ENCODE results near the gene CYBC1.
"Not testable (repeated sequence)": the region's sequence is repeated elsewhere in the genome, so short reads cannot be mapped to it uniquely, and the experiment has no call there.

Gene CYBC1

DNA sequence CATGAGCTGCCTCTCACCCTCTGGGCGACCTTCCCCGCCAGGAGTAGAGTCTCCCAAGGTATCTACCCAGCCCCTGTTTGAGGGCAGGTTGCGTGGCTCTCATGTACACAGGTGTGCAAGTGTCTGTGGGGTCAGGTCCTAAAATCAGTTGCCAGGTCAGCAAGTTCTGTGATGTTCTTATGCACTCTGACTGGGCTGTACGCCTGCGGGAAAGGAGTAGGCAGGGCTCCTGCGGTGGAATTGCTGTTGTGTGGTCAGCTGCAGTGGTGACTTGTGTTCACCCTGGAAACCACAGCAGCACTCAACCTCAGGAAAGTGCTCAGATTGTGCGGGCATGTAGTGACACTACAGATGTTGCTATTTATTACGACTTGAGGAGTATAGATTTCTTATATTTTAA lies 27.4 kb upstream of the CYBC1 start:
- no peak for DNase-seq (ENCODE audit: low read depth)

DNA sequence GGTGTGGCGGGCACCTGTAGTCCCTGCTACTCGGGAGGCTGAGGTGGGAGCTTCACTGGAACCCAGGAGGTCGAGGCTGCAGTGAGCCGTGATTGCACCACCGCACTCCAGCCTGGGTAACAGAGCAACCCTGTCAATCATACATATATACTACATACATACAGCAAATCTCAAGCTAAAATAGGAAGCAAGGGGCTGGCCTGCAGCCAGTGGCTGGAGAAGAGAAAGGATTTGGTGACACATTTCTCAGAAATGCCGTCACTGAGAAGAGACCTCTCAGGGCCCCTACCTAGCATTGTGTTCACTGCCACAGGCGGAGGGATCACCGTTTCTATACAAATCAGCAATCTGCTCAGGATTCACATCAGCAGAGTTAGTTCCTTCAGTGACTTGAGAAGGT lies 24.9 kb upstream of the CYBC1 start:
- DNase-seq (ENCODE audit: low read depth): no peak

DNA sequence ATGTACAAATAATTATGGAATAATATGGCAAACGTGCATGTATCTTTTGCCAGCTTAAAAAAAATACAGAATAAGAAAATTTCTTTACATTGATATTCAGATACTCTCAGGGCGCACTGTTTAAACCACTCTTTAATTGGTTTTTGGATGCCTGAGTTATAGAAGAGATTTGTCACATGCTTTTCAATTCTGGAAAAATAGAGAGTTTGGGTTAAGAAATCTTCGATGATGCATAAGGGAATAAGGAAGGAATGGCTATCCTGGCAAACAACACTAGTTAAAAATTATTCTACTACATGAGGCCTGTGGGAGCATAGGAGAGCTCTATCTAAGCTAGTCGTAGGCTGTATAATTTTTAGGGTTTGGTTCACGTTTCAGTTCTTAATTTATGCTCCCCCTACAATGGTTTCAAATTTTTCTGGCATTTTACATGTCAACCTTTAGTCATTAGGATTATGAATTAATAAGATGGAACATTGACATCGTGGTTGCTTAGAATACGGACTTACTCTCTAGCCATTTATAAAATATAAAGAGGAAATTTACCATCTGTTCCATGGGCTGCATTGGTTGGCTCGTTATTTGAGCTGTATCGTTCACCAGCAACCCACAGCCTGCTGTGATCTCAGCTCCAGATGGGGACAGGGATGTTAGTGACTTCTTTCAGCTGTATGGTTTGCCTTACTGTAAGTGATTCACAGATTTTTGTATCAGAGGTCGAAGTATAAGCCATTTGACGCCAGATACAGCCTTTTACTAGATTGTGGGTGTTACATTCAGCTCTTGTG lies 23.9 kb upstream of the CYBC1 start:
- no peak for DNase-seq (ENCODE audit: low read depth)

DNA sequence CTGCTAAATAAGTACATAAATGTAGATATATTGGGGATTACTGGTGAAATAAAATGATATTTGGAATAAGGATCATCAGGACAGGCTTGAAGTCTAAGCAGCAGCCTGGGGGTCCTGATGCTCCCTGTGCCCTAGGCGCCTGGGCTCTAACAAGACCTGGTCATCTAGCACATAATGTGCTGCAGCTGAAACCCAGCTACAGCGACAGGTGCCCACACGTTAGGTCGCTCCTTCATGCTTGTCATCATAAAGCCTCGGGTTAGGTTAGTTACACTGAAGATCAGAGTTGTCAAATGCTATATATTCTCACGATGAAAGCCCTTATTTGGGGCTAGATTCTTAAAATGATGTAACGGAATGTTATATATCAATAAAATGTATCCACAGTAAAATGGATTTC lies 19.5 kb upstream of the CYBC1 start:
- no peak for DNase-seq (ENCODE audit: low read depth)

DNA sequence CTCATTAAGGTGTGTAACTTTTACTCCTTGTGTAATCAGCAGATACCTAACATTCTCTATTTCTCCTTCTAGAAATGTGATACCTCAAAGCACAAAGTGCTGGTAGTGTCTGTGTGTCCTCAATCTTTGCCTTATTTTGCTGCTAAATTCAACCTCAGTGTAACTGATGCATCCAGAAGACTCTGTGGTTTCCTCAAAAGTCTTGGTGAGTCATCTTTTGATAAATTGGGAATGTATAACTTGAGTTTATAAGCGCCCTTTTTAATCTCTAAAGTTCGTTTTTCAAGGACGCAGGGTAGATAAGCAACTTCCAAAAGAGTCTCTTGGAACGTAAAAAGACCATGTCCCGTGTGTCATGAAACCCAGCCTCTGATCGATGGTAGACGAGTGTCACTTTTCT lies 18.1 kb upstream of the CYBC1 start:
- DNase-seq (ENCODE audit: low read depth): no peak

DNA sequence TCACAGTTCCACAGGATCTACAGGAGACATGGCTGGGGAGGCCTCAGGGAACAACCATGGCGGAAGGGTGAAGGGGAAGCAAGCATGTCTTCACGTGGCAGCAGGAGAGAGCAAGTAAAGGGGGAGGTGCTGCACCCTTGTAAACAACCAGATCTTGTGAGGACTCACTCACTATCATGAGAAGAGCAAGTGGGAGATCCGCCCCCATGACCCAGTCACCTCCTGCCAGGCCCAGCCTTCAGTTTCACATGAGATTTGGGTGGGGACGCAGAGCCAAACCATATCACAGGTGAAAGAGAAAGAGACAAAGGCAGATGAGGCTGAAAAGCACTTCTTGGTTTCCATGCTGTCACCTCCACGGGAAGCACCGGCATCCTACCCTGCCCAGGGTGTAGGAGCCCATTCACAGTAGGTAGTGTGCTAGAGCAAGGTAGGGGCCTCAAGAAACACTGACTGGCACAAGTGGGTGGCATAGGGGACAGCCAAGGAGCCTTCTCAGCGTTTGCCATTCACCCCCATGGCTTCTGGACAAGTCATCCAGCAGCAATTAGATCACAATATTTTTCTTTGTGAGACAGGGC lies 14.6 kb upstream of the CYBC1 start:
- DNase-seq (ENCODE audit: low read depth): no peak

DNA sequence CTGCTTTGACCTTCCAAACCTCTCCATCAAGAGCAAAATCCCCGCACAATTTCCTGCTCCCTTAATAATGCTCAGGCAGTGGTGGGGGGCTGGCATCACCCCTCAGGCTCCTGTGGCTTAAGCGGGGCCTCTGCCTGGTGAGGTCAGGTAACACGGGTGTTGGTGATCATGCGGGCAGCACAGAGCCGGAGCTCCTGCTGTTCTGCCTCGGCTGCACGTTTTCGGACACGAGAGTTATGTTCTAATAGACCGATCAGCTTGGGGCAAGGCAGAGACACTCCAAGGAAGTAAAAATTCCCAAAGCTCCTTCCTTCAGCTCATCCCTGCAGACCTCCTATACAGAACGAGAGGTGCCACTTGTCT lies 14.0 kb upstream of the CYBC1 start:
- no peak for DNase-seq (ENCODE audit: low read depth)

DNA sequence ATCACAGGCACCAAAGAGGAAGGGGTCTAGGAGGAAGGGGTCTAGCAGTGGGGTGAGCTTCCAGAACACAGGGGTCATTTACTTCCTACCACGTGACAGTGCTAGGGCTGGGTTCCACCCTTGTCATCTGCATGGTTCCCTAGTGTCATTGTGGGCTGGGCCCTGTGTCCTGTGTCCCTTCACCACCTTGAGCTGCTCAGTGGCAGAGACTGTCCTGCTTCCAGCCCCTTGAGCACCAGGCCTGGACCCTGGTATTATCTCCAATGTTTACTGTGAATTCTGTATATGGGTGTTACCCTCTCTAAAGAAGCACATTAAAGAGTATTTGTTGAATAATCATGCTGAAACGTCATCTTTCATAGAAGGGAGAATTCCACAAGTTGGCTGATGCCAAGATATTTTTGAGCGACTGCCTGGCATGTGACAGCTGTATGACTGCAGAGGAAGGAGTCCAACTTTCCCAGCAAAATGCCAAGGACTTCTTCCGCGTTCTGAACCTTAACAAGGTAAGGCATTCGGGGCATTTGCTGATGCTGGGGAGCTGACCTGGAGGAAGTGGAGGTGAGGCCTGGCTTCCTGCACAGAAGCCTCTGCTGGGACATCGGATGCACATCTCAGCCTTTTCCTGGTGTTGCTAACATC lies 13.5 kb upstream of the CYBC1 start:
- DNase-seq (ENCODE audit: low read depth): no peak

DNA sequence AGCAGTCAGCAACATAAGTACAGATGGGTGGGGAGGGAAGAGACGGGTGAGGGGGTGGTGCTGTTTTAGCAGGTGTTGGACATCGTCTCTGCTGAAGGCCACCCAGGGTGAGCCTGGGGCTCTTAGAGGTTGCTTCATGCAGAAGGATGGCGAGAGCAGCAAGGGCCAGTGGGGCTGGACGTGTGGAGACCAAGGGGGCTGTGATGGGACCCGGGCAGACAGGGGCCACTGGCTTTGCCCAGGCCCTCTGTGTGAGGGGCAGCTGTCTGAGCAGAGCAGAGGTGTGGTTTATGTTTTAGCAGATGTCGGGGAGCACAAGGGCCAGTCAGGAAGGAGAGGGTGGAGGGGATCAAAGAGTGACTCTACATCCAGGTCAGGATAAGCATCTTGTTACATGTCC lies 12.8 kb upstream of the CYBC1 start:
- no peak for DNase-seq (ENCODE audit: low read depth)

DNA sequence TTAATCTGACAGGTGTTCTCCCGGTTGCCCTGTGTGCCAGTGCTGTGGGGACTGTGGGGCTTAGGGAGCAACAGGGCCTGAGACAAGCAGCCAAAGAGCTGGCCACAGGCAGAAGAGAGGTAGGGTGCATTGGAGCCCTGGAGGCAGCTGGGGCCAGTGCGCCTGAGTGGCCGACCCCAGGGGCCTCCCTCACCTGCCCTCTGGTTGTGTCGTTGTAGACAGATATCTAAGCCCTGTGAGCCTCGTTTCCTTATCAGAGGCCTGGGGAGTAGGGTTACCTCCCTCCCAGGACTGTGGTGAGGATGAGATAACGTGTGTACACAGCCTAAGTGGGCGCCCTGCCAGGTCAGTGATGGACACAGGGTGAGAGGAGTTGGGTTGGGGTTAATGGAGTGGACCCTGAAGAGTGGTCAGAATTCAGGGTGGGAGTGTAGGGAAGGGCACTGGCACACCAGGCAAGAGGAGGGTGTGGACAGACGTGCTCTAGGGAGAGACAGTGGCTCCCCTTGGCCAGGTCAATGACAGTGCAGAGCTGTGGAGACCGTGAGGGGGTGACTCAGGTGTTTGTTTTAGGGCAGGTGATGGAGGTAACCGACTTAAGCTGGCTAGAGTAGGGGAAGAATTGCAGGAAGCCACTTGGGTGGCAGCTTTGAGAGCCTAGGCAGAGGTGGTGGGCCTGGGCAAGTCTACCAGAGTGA lies 11.4 kb upstream of the CYBC1 start:
- DNase-seq (ENCODE audit: low read depth): no peak

DNA sequence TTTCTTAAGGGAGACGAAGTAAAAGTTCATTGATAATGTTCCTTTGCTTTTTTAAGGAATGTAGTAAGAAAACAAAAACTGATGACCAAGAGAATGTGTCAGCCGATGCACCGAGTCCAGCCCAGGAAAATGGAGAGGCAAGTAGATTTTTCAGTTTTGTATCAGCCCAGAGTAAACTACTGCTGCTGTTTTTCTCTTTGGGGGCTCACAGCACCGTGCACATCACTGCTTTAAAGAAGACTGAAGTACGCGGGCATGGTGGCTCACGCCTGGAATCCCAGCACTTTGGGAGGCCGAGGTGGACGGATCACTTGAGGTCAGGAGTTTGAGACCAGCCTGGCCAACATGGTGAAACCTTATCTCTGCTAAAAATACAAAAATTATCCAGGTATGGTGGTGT lies 9.4 kb upstream of the CYBC1 start:
- DNase-seq (ENCODE audit: low read depth): not testable (repeated sequence)

DNA sequence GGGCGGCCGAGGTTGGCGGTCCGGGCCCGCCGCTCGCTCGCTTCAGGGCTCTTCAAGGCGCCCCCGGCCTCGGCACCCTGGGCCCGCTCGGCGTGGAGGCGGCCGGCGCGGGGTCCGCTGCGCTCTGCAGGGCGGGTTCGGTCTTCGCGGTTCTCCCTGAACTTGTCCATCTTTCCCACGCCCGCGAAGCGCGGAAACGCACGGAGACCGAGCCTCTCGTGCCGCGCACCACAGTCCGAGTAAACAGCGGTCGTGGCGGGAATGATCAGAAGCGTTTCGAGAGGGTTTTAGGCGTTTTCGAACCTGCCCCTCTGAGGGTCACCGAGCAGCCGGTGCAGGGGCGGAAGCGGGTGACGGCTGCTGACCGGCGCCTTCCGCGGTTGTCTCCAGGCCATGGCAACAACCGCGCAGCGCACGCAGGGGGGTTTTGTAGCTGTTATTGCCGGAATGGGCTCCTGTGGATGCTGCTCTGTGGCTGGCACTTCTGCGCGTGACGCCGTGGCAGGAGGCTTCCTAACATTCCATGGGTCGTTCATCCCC lies 8.4 kb upstream of the CYBC1 start:
- no peak for DNase-seq (ENCODE audit: low read depth)

DNA sequence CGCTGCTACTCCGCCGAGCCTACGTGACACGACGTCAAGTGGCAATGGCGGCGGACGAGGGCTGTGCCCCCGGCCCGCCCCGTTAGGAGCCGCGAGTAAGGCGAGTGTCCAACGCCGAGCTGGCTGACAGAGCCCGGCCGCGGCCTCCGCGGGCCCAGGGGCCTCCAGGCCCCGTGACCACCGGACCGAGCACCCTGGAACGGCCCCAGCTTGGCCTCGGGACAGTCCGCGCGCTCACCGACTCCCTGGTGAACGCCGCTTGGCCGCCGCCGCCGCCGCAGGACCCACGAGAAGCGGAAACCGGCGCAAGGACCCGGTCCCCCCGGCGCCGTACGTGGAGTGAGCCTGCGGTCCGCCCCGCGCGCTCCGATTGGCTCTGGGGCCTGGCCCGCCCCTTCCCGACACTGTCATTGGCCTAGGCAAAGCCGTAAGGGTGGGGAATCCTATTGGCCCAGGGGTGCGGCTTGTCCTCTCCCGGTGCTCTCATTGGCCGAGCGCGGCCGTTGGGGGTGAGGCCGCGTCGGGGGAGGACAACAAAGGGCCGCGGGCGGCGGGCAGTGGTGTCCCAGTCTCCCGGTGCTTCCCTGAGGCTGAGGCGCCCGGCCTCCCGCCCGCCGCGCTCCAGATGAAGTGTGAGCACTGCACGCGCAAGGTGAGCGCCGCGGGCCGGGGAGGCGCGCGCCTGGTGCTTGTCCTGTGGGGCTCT lies 7.8 kb upstream of the CYBC1 start, which contains the start of gene NARF:
Gene NARF (plus strand): TSS at position 563 of the 706 bp plus-strand sequence. CDS start 63 bp downstream, at position 626.
- DNase-seq (ENCODE audit: low read depth): peak; percentile 96

DNA sequence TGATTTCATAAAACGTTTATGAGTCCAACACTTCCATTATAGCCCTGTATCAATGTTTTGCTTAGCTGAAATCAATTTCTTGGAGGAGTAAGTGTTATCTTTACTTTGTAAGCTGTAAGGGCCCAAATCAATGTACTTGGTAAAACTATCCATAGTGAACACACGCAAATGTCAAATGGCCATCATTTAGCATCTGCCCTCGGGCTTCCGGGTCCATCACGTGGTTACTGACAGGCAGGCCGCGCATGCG lies 7.3 kb upstream of the CYBC1 start:
- DNase-seq (ENCODE audit: low read depth): no peak

DNA sequence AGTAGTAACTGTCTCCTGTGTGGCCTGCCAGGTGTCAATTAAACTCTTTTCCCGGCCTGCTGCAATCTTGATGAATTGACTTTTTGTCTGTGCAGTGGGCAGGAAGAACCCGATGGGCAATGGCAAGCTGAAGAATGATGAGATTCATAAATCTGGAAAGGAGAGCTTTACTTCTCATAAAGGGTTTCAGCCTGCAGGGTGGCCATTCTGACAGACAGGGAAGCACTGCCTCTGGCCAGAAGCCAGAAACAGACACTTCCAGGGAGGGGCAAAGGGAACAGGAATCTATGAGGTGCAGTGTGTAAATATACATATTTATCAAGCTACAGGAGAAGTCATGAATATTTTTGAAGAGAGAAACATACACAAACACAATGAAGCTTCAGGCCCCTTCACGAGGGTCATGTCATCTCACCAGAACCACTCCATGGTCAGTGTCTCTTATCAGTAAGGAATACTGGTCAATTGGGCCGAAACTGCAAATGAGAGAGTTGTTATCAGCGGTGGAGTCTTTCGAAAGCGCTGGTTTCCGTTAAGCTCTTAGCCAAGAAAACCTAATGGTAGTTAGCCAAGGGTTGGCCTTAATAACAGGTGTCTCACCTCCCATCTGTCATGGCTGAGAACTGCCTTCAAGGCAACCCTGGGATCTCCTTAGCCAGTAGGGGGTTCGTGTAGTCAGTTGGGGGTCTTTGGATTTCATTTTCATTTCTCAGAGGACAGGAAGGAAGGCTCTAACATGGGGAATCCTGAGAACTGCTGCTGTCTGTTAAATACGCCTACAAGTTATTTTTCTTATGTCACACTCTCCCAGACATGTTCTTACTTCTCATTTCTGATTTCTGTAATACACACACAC lies 6.7 kb upstream of the CYBC1 start:
- DNase-seq (ENCODE audit: low read depth): no peak

DNA sequence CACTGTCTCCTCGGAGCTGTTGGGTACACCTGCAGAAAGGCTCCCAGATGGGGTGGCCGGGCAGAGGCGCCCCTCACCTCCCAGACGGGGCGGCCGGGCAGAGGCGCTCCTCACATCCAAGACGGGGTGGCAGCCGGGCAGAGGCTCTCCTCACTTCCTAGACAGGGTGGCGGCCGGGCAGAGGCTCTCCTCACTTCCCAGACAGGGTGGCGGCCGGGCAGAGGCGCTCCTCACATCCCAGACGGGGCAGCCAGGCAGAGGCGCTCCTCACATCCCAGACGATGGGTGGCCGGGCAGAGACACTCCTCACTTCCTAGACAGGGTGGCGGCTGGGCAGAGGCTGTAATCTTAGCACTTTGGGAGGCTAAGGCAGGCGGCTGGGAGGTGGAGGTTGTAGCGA lies 3.2 kb upstream of the CYBC1 start:
- DNase-seq (ENCODE audit: low read depth): not testable (repeated sequence)

DNA sequence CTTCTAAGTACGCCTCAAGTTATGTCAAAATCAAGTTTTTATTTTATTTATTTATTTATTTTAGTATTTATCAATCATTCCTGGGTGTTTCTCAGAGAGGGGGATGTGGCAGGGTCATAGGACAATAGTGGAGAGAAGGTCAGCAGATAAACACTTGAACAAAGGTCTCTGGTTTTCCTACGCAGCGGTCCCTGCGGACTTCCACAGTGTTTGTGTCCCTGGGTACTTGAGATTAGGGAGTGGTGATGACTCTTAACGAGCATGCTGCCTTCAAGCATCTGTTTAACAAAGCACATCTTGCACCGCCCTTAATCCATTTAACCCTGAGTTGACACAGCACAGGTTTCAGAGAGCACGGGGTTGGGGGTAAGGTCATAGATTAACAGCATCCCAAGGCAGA lies 2.6 kb upstream of the CYBC1 start:
- DNase-seq (ENCODE audit: low read depth): not testable (repeated sequence)

DNA sequence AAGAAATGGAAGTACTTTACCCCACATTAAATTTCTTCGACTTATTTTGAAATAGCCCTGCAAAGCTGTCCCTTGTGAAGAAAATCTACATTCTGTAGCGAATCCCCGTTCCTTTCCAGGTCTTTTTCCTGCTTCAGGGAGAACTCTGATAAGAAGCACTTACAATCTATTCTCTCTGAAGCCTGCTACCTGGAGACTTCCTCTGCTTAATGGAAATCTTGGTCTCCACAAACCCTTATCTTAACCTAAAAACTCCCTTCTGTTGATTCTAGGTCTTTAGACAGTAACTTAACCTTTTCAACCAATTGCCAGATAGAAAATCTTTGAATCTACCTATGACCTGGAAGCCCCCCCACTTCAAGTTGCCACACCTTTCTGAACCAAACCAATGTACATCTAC lies 1.6 kb upstream of the CYBC1 start:
- DNase-seq (ENCODE audit: low read depth): no peak

DNA sequence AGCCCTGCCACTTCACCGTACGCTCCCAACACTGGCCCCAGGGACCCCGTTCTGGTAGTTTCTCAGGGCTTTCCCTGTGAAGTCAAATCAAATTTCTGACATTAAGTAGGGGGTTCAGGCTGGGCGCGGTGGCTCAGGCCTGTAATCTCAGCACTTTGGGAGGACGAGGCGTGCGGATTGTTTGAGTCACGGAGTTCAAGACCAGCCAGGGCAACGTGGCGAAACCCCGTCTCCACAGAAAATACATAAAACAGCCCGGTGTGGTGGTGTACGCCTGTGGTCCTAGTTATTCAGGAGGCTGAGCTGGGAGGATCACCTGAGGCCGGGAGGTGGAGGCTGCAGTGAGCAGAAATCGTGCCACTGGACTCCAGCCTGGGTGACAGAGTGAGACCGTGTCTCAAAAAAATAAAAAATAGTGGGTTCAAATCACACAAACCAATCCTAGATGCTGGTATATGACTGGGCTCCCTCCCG lies 632 bp downstream of the CYBC1 start:
- DNase-seq (ENCODE audit: low read depth): no peak

DNA sequence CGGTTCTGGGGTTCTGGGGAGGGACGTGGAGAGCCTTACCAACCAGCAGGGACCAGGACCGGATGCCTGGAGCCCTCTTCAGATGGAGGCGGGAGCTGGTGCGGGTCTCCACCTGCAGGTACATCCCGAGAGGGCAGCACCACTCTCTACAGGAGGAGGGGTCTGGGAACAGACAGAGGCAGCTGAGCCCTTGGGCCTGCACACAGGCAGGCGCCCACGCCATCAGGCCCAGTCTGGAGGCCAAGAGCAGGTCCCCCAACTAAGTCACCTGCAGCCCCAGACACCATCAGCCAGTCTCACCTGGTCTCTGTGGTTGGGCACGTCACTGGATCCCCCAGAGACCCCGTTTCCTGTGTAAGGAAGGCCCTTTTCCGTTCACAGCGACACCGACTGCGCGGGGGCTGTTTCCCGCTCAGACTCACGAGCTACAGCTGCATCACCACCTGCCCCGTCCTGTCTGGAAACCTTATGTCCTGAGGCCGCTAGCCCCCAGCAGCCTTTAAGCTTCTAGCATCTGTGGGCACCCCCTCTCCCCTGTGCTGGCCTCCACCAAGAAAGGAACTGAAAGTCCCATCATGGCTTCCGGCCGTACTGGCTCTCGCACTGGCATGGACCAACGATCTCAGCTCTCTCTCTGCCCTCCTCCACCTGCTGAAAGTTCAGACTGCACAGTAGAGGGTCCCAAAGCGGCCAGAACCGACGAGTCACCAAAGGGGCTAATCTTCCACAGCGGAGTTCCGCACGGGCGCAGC lies 1.2 kb downstream of the CYBC1 start:
- peak; percentile 56 for DNase-seq (ENCODE audit: low read depth)

Data from activated T-helper 1 cell treated with Interleukin-2 at 50 U/mL for 16 hours (primary cell).